ENCODE data around the gene STAT3.

DNA sequence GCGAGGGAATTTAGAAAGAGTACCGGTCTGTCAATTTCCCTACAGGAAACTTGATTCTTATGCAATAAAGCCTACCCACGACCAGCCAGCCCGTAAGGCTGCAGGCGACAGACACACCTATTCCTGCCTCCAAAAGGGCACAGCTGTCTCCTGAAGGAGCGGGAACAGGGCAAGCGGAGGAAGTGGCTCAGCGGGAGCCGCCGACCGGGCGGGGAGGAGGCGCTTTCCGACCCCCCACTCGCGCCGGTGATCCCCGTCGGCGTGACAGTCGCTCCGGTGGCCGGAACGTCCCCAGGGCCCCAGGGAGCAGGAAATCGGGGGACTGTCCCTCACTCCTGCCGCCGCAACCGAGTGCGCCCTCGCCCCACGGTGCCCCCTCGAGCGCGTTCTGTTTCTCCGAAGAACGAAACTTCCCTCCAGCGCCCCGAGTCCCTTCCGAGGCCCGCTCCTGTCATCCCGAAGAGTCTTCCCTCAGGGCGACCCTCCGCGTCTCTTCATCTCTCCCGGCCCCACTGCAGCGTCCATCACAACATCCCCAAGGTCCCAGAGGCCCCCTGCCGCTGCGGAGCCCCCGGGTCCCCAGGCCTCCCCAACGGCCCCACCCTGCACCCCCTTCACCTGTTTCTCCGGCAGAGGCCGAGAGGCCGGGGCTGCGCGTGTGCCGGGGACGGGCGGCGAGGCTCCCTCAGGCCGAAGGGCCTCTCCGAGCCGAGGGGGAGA is 421 bp downstream of the STAT3 start:
- no peak for TF ChIP-seq CSDC2 (CRISPR knock-in tag; IDR thresholded peaks at IDR 0.05)
- TF ChIP-seq, protein P1, sequence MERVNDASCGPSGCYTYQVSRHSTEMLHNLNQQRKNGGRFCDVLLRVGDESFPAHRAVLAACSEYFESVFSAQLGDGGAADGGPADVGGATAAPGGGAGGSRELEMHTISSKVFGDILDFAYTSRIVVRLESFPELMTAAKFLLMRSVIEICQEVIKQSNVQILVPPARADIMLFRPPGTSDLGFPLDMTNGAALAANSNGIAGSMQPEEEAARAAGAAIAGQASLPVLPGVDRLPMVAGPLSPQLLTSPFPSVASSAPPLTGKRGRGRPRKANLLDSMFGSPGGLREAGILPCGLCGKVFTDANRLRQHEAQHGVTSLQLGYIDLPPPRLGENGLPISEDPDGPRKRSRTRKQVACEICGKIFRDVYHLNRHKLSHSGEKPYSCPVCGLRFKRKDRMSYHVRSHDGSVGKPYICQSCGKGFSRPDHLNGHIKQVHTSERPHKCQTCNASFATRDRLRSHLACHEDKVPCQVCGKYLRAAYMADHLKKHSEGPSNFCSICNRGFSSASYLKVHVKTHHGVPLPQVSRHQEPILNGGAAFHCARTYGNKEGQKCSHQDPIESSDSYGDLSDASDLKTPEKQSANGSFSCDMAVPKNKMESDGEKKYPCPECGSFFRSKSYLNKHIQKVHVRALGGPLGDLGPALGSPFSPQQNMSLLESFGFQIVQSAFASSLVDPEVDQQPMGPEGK (CRISPR knock-in tag; IDR thresholded peaks at IDR 0.05; ENCODE audit: borderline replicate concordance), result no peak
- no peak for TF ChIP-seq SNAI2 (CRISPR knock-in tag; IDR thresholded peaks at IDR 0.05)
- TF ChIP-seq ZFP30 (CRISPR knock-in tag; IDR thresholded peaks at IDR 0.05), result no peak
- TF ChIP-seq OSR1 (CRISPR knock-in tag; IDR thresholded peaks at IDR 0.05), result no peak
- TF ChIP-seq BACH2 (CRISPR knock-in tag; IDR thresholded peaks at IDR 0.05; ENCODE audit: borderline replicate concordance), result no peak
- TF ChIP-seq, protein P2, sequence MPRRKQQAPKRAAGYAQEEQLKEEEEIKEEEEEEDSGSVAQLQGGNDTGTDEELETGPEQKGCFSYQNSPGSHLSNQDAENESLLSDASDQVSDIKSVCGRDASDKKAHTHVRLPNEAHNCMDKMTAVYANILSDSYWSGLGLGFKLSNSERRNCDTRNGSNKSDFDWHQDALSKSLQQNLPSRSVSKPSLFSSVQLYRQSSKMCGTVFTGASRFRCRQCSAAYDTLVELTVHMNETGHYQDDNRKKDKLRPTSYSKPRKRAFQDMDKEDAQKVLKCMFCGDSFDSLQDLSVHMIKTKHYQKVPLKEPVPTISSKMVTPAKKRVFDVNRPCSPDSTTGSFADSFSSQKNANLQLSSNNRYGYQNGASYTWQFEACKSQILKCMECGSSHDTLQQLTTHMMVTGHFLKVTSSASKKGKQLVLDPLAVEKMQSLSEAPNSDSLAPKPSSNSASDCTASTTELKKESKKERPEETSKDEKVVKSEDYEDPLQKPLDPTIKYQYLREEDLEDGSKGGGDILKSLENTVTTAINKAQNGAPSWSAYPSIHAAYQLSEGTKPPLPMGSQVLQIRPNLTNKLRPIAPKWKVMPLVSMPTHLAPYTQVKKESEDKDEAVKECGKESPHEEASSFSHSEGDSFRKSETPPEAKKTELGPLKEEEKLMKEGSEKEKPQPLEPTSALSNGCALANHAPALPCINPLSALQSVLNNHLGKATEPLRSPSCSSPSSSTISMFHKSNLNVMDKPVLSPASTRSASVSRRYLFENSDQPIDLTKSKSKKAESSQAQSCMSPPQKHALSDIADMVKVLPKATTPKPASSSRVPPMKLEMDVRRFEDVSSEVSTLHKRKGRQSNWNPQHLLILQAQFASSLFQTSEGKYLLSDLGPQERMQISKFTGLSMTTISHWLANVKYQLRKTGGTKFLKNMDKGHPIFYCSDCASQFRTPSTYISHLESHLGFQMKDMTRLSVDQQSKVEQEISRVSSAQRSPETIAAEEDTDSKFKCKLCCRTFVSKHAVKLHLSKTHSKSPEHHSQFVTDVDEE (CRISPR knock-in tag; IDR thresholded peaks at IDR 0.05), result no peak

Data from SK-N-SH treated with all-trans-retinoic acid at 6 μM for 48 hours (cell line).